Measurements from ENCODE around the gene FAM72A. TPM values are rescaled to one million over a fixed set of nuclear protein-coding genes. Genes with fewer than 3 reads are reported as not detected.
"Not testable (repeated sequence)": the region's sequence is repeated elsewhere in the genome, so short reads cannot be mapped to it uniquely, and the experiment has no call there.

The FAM72A gene
- total RNA-seq, 1 experiment from 2014 or later: 13.3 TPM

DNA sequence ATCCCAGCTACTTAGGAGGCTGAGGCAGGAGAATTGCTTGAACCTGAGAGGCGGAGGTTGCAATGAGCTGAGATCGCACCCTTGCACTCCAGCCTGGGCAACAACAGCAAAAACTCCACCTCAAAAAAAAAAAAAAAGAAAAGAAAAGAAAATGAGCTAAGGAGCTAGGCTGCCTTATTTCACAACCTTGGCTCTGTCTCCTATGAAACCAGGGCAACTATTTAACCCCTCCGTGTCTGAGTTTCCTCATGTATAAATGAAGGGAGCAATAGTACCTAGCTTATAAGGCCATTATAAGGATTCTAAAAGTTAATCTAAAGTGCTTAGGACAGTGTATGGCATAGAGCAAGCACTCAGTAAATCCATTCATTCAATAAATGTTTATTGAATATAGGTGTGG is 32.8 kb downstream of the FAM72A start:
- not testable (repeated sequence) for DNase-seq (ENCODE audit: low read depth)

DNA sequence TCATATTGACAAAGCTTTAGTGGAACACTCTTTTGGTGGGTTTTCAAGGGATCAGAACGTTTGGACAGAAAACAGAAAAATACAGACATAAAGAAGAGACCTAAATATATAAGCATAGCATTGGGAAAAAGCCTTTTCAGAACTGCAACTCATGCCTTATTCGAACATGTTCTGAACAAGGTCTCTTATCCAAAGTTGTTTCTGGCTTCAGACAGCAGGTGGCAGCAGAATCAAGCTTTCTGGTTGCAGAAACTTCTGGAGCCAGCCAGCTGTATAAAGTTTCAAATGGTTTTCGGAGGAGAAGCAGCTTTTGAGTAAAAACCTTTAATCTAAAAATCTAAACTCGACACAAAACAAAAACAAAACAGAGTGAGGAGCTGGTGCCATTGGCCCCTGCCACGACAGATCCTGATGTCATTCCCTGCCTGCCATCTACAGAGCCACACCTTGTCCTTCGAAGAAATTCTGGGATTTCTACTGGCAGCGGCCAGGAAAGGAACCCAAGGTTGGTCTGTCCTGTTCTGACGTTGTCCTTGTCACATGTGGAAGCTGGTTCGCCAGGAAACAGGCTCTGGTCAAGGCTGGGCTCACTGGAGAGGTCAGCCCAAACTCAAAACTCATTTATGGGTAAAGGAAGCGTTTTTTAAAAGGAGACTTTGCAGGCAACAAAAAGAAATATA is 35.1 kb downstream of the FAM72A start:
- not testable (repeated sequence) for DNase-seq (ENCODE audit: low read depth)

GRCh38 chr1:206145771-206146290 is 56.8 kb downstream of the FAM72A start:
- no peak for DNase-seq (ENCODE audit: low read depth)

- DNase-seq (ENCODE audit: low read depth): no peak
These were observed 58.0 kb downstream of the FAM72A start for GRCh38 chr1:206144605-206145004.

- no peak for DNase-seq (ENCODE audit: low read depth)
These were observed 59.0 kb downstream of the FAM72A start for GRCh38 chr1:206143537-206144172.

DNA sequence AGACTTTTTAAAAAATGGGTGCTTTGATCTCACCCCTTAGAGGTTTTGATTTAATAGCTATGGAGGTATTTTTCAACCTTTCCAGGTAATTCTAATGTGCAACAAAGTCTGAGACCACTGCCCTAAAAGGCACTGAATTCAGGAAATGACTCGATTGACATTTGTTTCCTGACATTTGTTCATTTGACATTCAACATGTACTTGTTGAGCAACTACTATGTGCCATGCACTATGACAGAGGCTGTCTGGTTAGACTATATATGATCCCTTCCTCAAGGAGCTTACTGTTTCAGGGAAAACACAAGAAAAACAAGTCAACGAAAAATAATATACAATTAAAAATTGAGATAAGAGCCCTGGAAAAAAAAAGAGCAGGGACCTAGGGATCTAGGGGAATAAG is 59.9 kb downstream of the FAM72A start:
- no peak for DNase-seq (ENCODE audit: low read depth)

DNA sequence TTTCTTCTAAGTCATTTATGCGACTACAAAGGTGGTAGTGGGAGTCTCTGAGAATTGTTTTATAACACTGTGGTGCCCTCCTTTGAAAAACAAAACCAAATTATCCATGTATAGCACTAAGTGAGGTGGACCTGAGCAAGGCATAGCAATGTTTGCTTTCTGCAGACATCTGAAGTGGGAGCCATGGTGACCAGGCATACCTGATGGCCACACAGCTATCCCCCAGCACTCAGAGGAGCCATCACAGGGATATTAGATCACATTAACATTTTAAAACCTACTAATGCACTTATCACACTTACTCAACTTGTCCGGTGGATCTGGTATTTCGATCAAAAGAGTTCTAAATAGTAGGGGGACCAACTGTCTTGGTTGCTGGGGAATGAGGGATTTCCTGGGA is 60.6 kb downstream of the FAM72A start:
- no peak for DNase-seq (ENCODE audit: low read depth)

GRCh38 chr1:206136241-206136640 is 66.4 kb downstream of the FAM72A start:
- DNase-seq (ENCODE audit: low read depth): no peak

Other genes with a start within 250 kb of the FAM72A start
- gene RAB7B, start 199.4 kb downstream of the FAM72A start, total RNA-seq (2014; rRNA removed; shearing (Covaris generic)): 0.44 and 0.69 TPM in 2 replicates
- not detected in 2 replicates for gene CTSE, start 178.9 kb downstream of the FAM72A start, total RNA-seq (2014; rRNA removed; shearing (Covaris generic))
- gene RHEX, start 149.7 kb downstream of the FAM72A start, total RNA-seq (2014; rRNA removed; shearing (Covaris generic)): not detected in 2 replicates
- not detected in 2 replicates for gene AVPR1B, start 85.5 kb downstream of the FAM72A start, total RNA-seq (2014; rRNA removed; shearing (Covaris generic))
- 38.8 and 69.6 TPM in 2 replicates for gene SRGAP2, start 702 bp upstream of the FAM72A start, total RNA-seq (2014; rRNA removed; shearing (Covaris generic))